Measurements from ENCODE around the gene DGUOK.

The DGUOK gene

GRCh38 chr2:73961823-73962615, 35.3 kb downstream of the DGUOK start:
- no peak for DNase-seq (ENCODE audit: extremely low read depth, low read depth)
- TF ChIP-seq CTCF (IDR thresholded peaks at IDR 0.05; ENCODE audit: low read depth, low read length), result no peak

GRCh38 chr2:73962798-73963197, 36.1 kb downstream of the DGUOK start:
- no peak for TF ChIP-seq CTCF (IDR thresholded peaks at IDR 0.05; ENCODE audit: low read depth, low read length)
- DNase-seq (ENCODE audit: extremely low read depth, low read depth), result no peak

- no peak for TF ChIP-seq CTCF (IDR thresholded peaks at IDR 0.05; ENCODE audit: low read depth, low read length)
- no peak for DNase-seq (ENCODE audit: extremely low read depth, low read depth)
Observed at GRCh38 chr2:73963385-73964120, 36.9 kb downstream of the DGUOK start.

GRCh38 chr2:73964223-73964622, 37.5 kb downstream of the DGUOK start:
- no peak for DNase-seq (ENCODE audit: extremely low read depth, low read depth)

GRCh38 chr2:73965053-73965452, 38.4 kb downstream of the DGUOK start:
- no peak for TF ChIP-seq CTCF (IDR thresholded peaks at IDR 0.05; ENCODE audit: low read depth, low read length)
- no peak for DNase-seq (ENCODE audit: extremely low read depth, low read depth)

More at GRCh38 chr2:73964223-73964622, 37.5 kb downstream of the DGUOK start:
- TF ChIP-seq CTCF (IDR thresholded peaks at IDR 0.05; ENCODE audit: low read depth, low read length), result no peak

- DNase-seq (ENCODE audit: extremely low read depth, low read depth), result no peak
- no peak for TF ChIP-seq CTCF (IDR thresholded peaks at IDR 0.05; ENCODE audit: low read depth, low read length)
Observed at GRCh38 chr2:73968357-73968937, 41.8 kb downstream of the DGUOK start.

- no peak for TF ChIP-seq CTCF (IDR thresholded peaks at IDR 0.05; ENCODE audit: low read depth, low read length)
Observed at GRCh38 chr2:73969356-73969755, 42.7 kb downstream of the DGUOK start.

More at GRCh38 chr2:73969356-73969755, 42.7 kb downstream of the DGUOK start:
- DNase-seq (ENCODE audit: extremely low read depth, low read depth), result no peak
